IMR-90 (cell line): ENCODE results near the gene GJA10. TPM values are rescaled to one million over a fixed set of nuclear protein-coding genes. Genes with fewer than 3 reads are reported as not detected.

Experiments
- ATAC-seq: fragments of 200-7000 bp; cut with Tn5 transposase; 2 replicates; pipeline ENCODE4 v1.9.1; 2020; ENCODE audit warnings: low read depth, mild to moderate bottlenecking, moderate library complexity
- BruUV-seq: library from RNA; stranded (reverse); fragments of 400-500 nt; replicated peaks from 2 replicates; lab custom pipeline; 2021; lab: Mats Ljungman, UMichigan
- CTCF ChIA-PET: fragments of 300-600 bp; formaldehyde crosslinking; extraction: SDS; loops from one replicate; lab custom pipeline; 2021; ENCODE audit warnings: antibody characterized with exemption; lab: Yijun Ruan, JAX
- POLR2A ChIA-PET: fragments of 300-600 bp; sonication (Branson Sonifier 250); formaldehyde crosslinking; loops from one replicate; lab custom pipeline; 2022; ENCODE audit warnings: antibody characterized with exemption; ENCODE audit not compliant: unreplicated experiment; lab: Charles Lee
- DNase-seq: peaks from one replicate; pipeline ENCODE4 v3.0.0; 2013
- H2AFZ ChIP-seq: replicated peaks from 2 replicates; pipeline ENCODE3; 2013; ENCODE audit warnings: low read length, mild to moderate bottlenecking; ENCODE audit not compliant: poor library complexity
- H2AK5ac ChIP-seq: 2 replicates; pipeline ENCODE4 v1.6.1; 2013; ENCODE audit warnings: low read depth, low read length, inconsistent platforms
- H2AK9ac ChIP-seq: replicated peaks from 2 replicates; pipeline ENCODE3; 2013; ENCODE audit warnings: mild to moderate bottlenecking, low read depth, low read length, moderate library complexity; ENCODE audit not compliant: poor library complexity
- H2BK120ac ChIP-seq: 2 replicates; pipeline ENCODE4 v1.6.1; 2013; ENCODE audit warnings: low read depth, low read length, inconsistent platforms
- H2BK15ac ChIP-seq: 3 replicates; pipeline ENCODE4 v1.6.1; 2013; ENCODE audit warnings: low read depth, low read length, inconsistent platforms
- H2BK20ac ChIP-seq: 2 replicates; pipeline ENCODE4 v1.6.1; 2013; ENCODE audit warnings: low read depth, mild to moderate bottlenecking, inconsistent platforms, low read length, moderate library complexity
- H2BK5ac ChIP-seq: 2 replicates; pipeline ENCODE4 v1.6.1; 2013; ENCODE audit warnings: mild to moderate bottlenecking, low read depth, low read length, inconsistent platforms; ENCODE audit not compliant: poor library complexity, severe bottlenecking
- H3K14ac ChIP-seq: replicated peaks from 2 replicates; pipeline ENCODE4 v1.6.1; 2013; ENCODE audit warnings: low read depth, low read length, inconsistent platforms
- H3K18ac ChIP-seq: 2 replicates; pipeline ENCODE4 v1.6.1; 2013; ENCODE audit warnings: low read depth, low read length, control low read depth
- H3K23ac ChIP-seq: 2 replicates; pipeline ENCODE4 v1.6.1; 2013; ENCODE audit warnings: low read depth, low read length, inconsistent platforms
- H3K27ac ChIP-seq: 2 replicates; pipeline ENCODE4 v1.5.1; 2013; ENCODE audit warnings: mild to moderate bottlenecking, control low read depth, low read length; ENCODE audit not compliant: insufficient read depth
- H3K27me3 ChIP-seq: 2 replicates; pipeline ENCODE4 v1.6.1; 2013; ENCODE audit warnings: low read length; ENCODE audit not compliant: control insufficient read depth, insufficient read depth
- H3K36me3 ChIP-seq: 2 replicates; pipeline ENCODE4 v1.6.1; 2013; ENCODE audit warnings: low read length, mixed read lengths; ENCODE audit not compliant: control insufficient read depth, insufficient read depth
- H3K4ac ChIP-seq: 2 replicates; pipeline ENCODE4 v1.6.1; 2013; ENCODE audit warnings: low read depth, low read length, inconsistent platforms
- H3K4me1 ChIP-seq: 2 replicates; pipeline ENCODE4 v1.6.1; 2013; ENCODE audit warnings: low read length, mixed read lengths; ENCODE audit not compliant: control insufficient read depth, insufficient read depth
- H3K4me2 ChIP-seq: 2 replicates; pipeline ENCODE4 v1.6.1; 2013; ENCODE audit warnings: low read depth, mild to moderate bottlenecking, control low read depth, low read length, moderate library complexity
- H3K4me3 ChIP-seq: 2 replicates; pipeline ENCODE4 v1.5.1; 2013; ENCODE audit warnings: low read depth, mild to moderate bottlenecking, control low read depth, low read length, moderate library complexity; ENCODE audit not compliant: insufficient read depth
- H3K56ac ChIP-seq: 2 replicates; pipeline ENCODE4 v1.6.1; 2013; ENCODE audit warnings: low read length, inconsistent platforms; ENCODE audit not compliant: insufficient read depth; ENCODE audit errors: extremely low read depth
- H3K79me1 ChIP-seq, 2 experiments: 2 replicates each; pipeline ENCODE4 v1.6.1; 2013; ENCODE audit warnings: low read length in 2 of 2, inconsistent platforms in 1 of 2, low read depth in 1 of 2
- H3K9ac ChIP-seq: 2 replicates; pipeline ENCODE4 v1.6.1; 2013; ENCODE audit warnings: low read depth, low read length, control low read depth
- H3K9me1 ChIP-seq: 2 replicates; pipeline ENCODE4 v1.6.1; 2013; ENCODE audit warnings: low read length, inconsistent platforms; ENCODE audit not compliant: insufficient read depth
- H3K9me3 ChIP-seq: 2 replicates; pipeline ENCODE4 v1.6.1; 2013; ENCODE audit warnings: low read length; ENCODE audit not compliant: control insufficient read depth, insufficient read depth
- H4K20me1 ChIP-seq: 2 replicates; pipeline ENCODE4 v1.6.1; 2013; ENCODE audit warnings: low read length, inconsistent platforms; ENCODE audit not compliant: insufficient read depth
- H4K5ac ChIP-seq: 2 replicates; pipeline ENCODE4 v1.6.1; 2013; ENCODE audit warnings: mild to moderate bottlenecking, low read depth, low read length, control low read depth
- H4K8ac ChIP-seq, 2 experiments: 2 replicates each; pipeline ENCODE4 v1.6.1; 2013; ENCODE audit warnings: low read depth in 2 of 2, low read length in 2 of 2, control low read depth in 1 of 2, inconsistent platforms in 1 of 2
- H4K91ac ChIP-seq: 2 replicates; pipeline ENCODE4 v1.6.1; 2013; ENCODE audit warnings: low read depth, low read length, inconsistent platforms; ENCODE audit not compliant: insufficient read depth
- CEBPB ChIP-seq: IDR thresholded peaks from 2 replicates; pipeline ENCODE4 v1.6.1; 2012; ENCODE audit warnings: low read depth, low read length, improper control_type of control experiment
- MAFK ChIP-seq: IDR thresholded peaks from 2 replicates; pipeline ENCODE4 v1.6.1; 2012; ENCODE audit warnings: low read depth, low read length, improper control_type of control experiment
- WGBS, 2 experiments: methylation state at CpG; one replicate each; pipeline versions ENCODE4 v1.1.5 to v1.1.7; 2013; ENCODE audit warnings: missing lambda C conversion rate in 2 of 2; ENCODE audit not compliant: insufficient read length in 1 of 2; ENCODE audit errors: extremely low coverage in 2 of 2; 5-methylcytosine and 5-hydroxymethylcytosine counted together
- dilution Hi-C: fragments of 300-500 bp; cut with HindIII; formaldehyde crosslinking; loops from one replicate; pipeline ENCODE4 v1.14.3; 2018; ENCODE audit warnings: low sequenced_read_pairs; ENCODE audit not compliant: unreplicated experiment
- in situ Hi-C: fragments of 300-500 bp; cut with MboI; formaldehyde crosslinking; loops from 3 replicates; pipeline ENCODE4 v1.14.3; 2019; ENCODE audit warnings: low sequenced_read_pairs, inconsistent platforms, mixed read lengths
- intact Hi-C: fragments of 100-400 bp; cut with micrococcal nuclease; formaldehyde crosslinking; loops from 2 replicates; pipeline ENCODE4 v1.10.0; 2022
- polyA plus RNA-seq, 3 experiments: library from polyadenylated mRNA; depleted of rRNA; stranded (reverse); fragments of >200 nt; gene quantifications; 2 replicates each; pipeline ENCODE4 v1.2.3, GENCODE V29; 2012; ENCODE audit warnings: low replicate concordance in 1 of 3
- total RNA-seq: library from RNA; depleted of rRNA; stranded (reverse); fragments of >200 nt; gene quantifications from 2 replicates; pipeline ENCODE4 v1.2.3, GENCODE V29; 2012

GJA10 gene
- total and polyA plus RNA-seq, 2 of the 4 experiments (the other 2 are of a cell fraction): not detected

DNA sequence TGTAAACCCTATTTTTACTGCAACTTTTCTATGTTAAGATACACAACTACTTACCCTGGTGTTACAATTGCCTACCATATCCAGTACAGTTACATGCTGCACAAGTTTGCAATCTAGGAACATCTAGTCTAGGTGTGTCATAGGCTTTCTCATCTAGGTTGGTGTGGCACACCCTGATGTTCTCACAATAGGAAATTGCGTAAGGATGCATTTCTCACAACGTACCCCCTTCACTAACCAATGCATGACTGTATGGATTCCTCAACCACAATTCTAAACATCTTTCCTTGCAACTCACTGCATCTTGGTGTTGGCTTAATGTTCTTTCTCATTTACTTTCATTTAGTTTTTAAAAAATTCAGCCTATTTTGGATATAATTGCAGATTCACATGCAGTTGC lies 31.6 kb downstream of the GJA10 start:
- BruUV-seq: no TSS peak
- no peak overlapping the region for H3K27ac ChIP-seq
- no peak overlapping the region for H3K9ac ChIP-seq
- H3K4me1 ChIP-seq: no peaks in the 10 kb centered on the region; the same call in 1 of the 2 replicates
- no peaks in the 10 kb centered on the region for H3K9me3 ChIP-seq
- no peak overlapping the region for H3K4me3 ChIP-seq
- no peak overlapping the region for H2BK120ac ChIP-seq
- no peaks in the 10 kb centered on the region for H3K79me1 ChIP-seq
- no peak overlapping the region for H2AK5ac ChIP-seq
- H3K14ac ChIP-seq: no peak overlapping the region
- dilution Hi-C loops: no loop called here
- no peaks in the 10 kb centered on the region for H3K9me1 ChIP-seq
- H3K4ac ChIP-seq: no peak overlapping the region
- no CpG with 5 or more reads among the region's 2 CpGs for WGBS, 2 experiments
- H3K4me2 ChIP-seq: no peak overlapping the region
- no peaks in the 10 kb centered on the region for H3K36me3 ChIP-seq
- H3K18ac ChIP-seq: no peak overlapping the region
- intact Hi-C loops: no loop called here
- peak; percentile 21 for DNase-seq
- no peaks in the 10 kb centered on the region; the same call in 1 of the 2 replicates for H3K27me3 ChIP-seq
- no peak overlapping the region for H2BK20ac ChIP-seq
- H3K23ac ChIP-seq: no peak overlapping the region
- no peak overlapping the region for H2BK5ac ChIP-seq
- TF ChIP-seq CEBPB: peak; percentile 72
- no peak for TF ChIP-seq MAFK
- H3K56ac ChIP-seq: no peak overlapping the region
- H2AFZ ChIP-seq: no peak overlapping the region
- CTCF ChIA-PET: no interaction called here
- no peak for ATAC-seq
- no peak overlapping the region for H4K8ac ChIP-seq
- POLR2A ChIA-PET: no interaction called here
- in situ Hi-C loops: no loop called here
- H4K5ac ChIP-seq: no peak overlapping the region
- H2AK9ac ChIP-seq: no peak overlapping the region
- no peak overlapping the region for H4K91ac ChIP-seq
- no peak overlapping the region for H2BK15ac ChIP-seq
- no peaks in the 10 kb centered on the region for H4K20me1 ChIP-seq
